Endothelial cell of umbilical vein (primary cell): ENCODE data around the gene PMAIP1. TPM values are rescaled to one million over a fixed set of nuclear protein-coding genes. Genes with fewer than 3 reads are reported as not detected.

ENCODE experiments used
- BruUV-seq: library from RNA; stranded (reverse); fragments of 400-500 nt; replicated peaks from 2 replicates; lab custom pipeline; 2021; lab: Mats Ljungman, UMichigan
- CTCF ChIA-PET: fragments of 300-600, 350-600 bp; sonication (Branson Sonifier 250); formaldehyde crosslinking; loops from one replicate; lab custom pipeline; 2021; ENCODE audit warnings: antibody characterized with exemption, inconsistent platforms; lab: Charles Lee
- POLR2A ChIA-PET: fragments of 300-600, 350-600 bp; sonication (Branson Sonifier 250); formaldehyde crosslinking; loops from one replicate; lab custom pipeline; 2021; ENCODE audit warnings: antibody characterized with exemption, inconsistent platforms; lab: Charles Lee
- DNase-seq: peaks from one replicate; pipeline ENCODE4 v3.0.0-alpha.2; 2011; ENCODE audit warnings: low read depth, low spot score
- FAIRE-seq: peaks from 2 replicates; lab custom pipeline; 2011; peaks lifted over from hg19 to GRCh38; lab: Jason Lieb, UNC
- H2AFZ ChIP-seq: 2 replicates; pipeline ENCODE4 v1.6.0; 2012; ENCODE audit warnings: low read depth, low read length, control low read depth, inconsistent platforms
- H3K27ac ChIP-seq: 2 replicates; pipeline ENCODE4 v1.5.1; 2011; ENCODE audit warnings: low read depth, mild to moderate bottlenecking, control low read depth, low read length, moderate library complexity; ENCODE audit not compliant: insufficient read depth
- H3K27me3 ChIP-seq, 2 experiments: 2 replicates each; pipeline versions ENCODE4 v1.6.0 to v1.6.1; 2011; ENCODE audit warnings: low read length in 2 of 2, mixed read lengths in 1 of 2; ENCODE audit not compliant: control insufficient read depth in 2 of 2, insufficient read depth in 2 of 2
- H3K36me3 ChIP-seq, 2 experiments: 2 replicates in 1 of 2; 3 replicates in 1 of 2; pipeline ENCODE4 v1.5.1; 2011; ENCODE audit warnings: low read length in 2 of 2, mild to moderate bottlenecking in 1 of 2, moderate library complexity in 1 of 2; ENCODE audit not compliant: control insufficient read depth in 2 of 2, insufficient read depth in 2 of 2; ENCODE audit errors: extremely low read depth in 1 of 2
- H3K4me1 ChIP-seq: 3 replicates; pipeline ENCODE4 v1.5.1; 2011; ENCODE audit warnings: mild to moderate bottlenecking, low read length; ENCODE audit not compliant: control insufficient read depth, insufficient read depth; ENCODE audit errors: extremely low read depth
- H3K4me2 ChIP-seq: 2 replicates; pipeline ENCODE4 v1.6.1; 2011; ENCODE audit warnings: low read length, control low read depth, mixed read lengths; ENCODE audit not compliant: insufficient read depth
- H3K4me3 ChIP-seq, 3 experiments: fragments of 200-600 bp in 1 of 3; sonication (generic), shearing (Covaris generic) in 1 of 3; replicated peaks in 1 of 3; 2 replicates each; pipeline ENCODE4 v1.5.1; 2011 to 2016; ENCODE audit warnings: control low read depth in 3 of 3, low read length in 3 of 3, mild to moderate bottlenecking in 2 of 3, inconsistent platforms in 1 of 3, low read depth in 1 of 3, moderate library complexity in 1 of 3; ENCODE audit not compliant: insufficient read depth in 1 of 3
- H3K79me2 ChIP-seq: 2 replicates; pipeline ENCODE4 v1.6.0; 2012; ENCODE audit warnings: low read length, inconsistent platforms; ENCODE audit not compliant: control insufficient read depth, insufficient read depth
- H3K9ac ChIP-seq: replicated peaks from 2 replicates; pipeline ENCODE3; 2011; ENCODE audit warnings: low read length, control low read depth; ENCODE audit not compliant: insufficient read depth; ENCODE audit errors: extremely low read depth
- H3K9me1 ChIP-seq: replicated peaks from 3 replicates; pipeline ENCODE4 v1.6.0; 2011; ENCODE audit warnings: mild to moderate bottlenecking, low read length; ENCODE audit not compliant: control insufficient read depth, insufficient read depth; ENCODE audit errors: extremely low read depth
- H3K9me3 ChIP-seq: replicated peaks from 2 replicates; pipeline ENCODE4 v1.5.1; 2012; ENCODE audit warnings: low read length, inconsistent platforms; ENCODE audit not compliant: control insufficient read depth, insufficient read depth
- H4K20me1 ChIP-seq: replicated peaks from 2 replicates; pipeline ENCODE3; 2011; ENCODE audit warnings: mild to moderate bottlenecking, low read length; ENCODE audit not compliant: control insufficient read depth, insufficient read depth; ENCODE audit errors: extremely low read depth
- CTCF ChIP-seq, 2 donors: IDR thresholded peaks; 1 replicate in 1 of 2; 2 replicates in 1 of 2; pipeline ENCODE4 v1.5.1; 2011; ENCODE audit warnings: low read length in 2 of 2, mild to moderate bottlenecking in 2 of 2, moderate library complexity in 2 of 2, control low read depth in 1 of 2, inconsistent platforms in 1 of 2, low read depth in 1 of 2; ENCODE audit not compliant: insufficient read depth in 1 of 2; ENCODE audit errors: extremely low read depth in 1 of 2
- EZH2 ChIP-seq: IDR thresholded peaks from 2 replicates; pipeline ENCODE4 v1.6.1; 2012; ENCODE audit warnings: borderline replicate concordance, low read depth, mild to moderate bottlenecking, moderate library complexity, low read length, inconsistent platforms; ENCODE audit not compliant: severe bottlenecking
- FOS ChIP-seq: IDR thresholded peaks from 2 replicates; pipeline ENCODE4 v1.6.1; 2011; ENCODE audit warnings: mild to moderate bottlenecking, low read length, moderate library complexity, borderline replicate concordance; ENCODE audit not compliant: insufficient read depth
- GATA2 ChIP-seq: IDR thresholded peaks from 2 replicates; pipeline ENCODE4 v1.7.0; 2011; ENCODE audit warnings: low read depth, mild to moderate bottlenecking, moderate library complexity, mixed read lengths, low read length; ENCODE audit not compliant: insufficient read length, insufficient read depth
- JUN ChIP-seq: IDR thresholded peaks from 2 replicates; pipeline ENCODE4 v1.6.1; 2011; ENCODE audit warnings: borderline replicate concordance, low read depth; ENCODE audit not compliant: insufficient read length, insufficient read depth
- MAX ChIP-seq: IDR thresholded peaks from 2 replicates; pipeline ENCODE4 v1.6.1; 2011; ENCODE audit not compliant: insufficient read depth, insufficient read length
- MYC ChIP-seq: IDR thresholded peaks from one replicate; pipeline ENCODE4 v1.6.1; 2011; ENCODE audit warnings: mild to moderate bottlenecking, low read depth, low read length
- POLR2A ChIP-seq: IDR thresholded peaks from 2 replicates; pipeline ENCODE4 v1.6.1; 2012; ENCODE audit warnings: low read depth, mild to moderate bottlenecking, control low read depth, low read length
- POLR2AphosphoS5 ChIP-seq: IDR thresholded peaks from 2 replicates; pipeline ENCODE4 v1.6.1; 2012; ENCODE audit warnings: low read depth, mild to moderate bottlenecking, control low read depth, low read length, moderate library complexity; ENCODE audit not compliant: insufficient read depth
- dilution Hi-C: fragments of 300-500 bp; cut with MboI; formaldehyde crosslinking; loops from one replicate; pipeline ENCODE4 v1.15.0; 2019; ENCODE audit warnings: low sequenced_read_pairs; ENCODE audit not compliant: extremely low pct_ligation_motif_present
- intact Hi-C: fragments of 100-400 bp; cut with micrococcal nuclease; formaldehyde crosslinking; loops from one replicate; pipeline ENCODE4 v1.10.0; 2022
- polyA plus RNA-seq, 4 experiments: library from polyadenylated mRNA; depleted of rRNA in 3 of 4; stranded (reverse) in 3 of 4; unstranded in 1 of 4; fragments of >200 nt; gene quantifications; 2 replicates each; pipeline versions ENCODE4 v1.2.1 to v1.2.3, GENCODE V29; 2011 to 2012; ENCODE audit warnings: missing spikeins in 1 of 4
- total RNA-seq: library from RNA; stranded (reverse); gene quantifications from 2 replicates; pipeline ENCODE4 v1.2.3, GENCODE V29; 2021

PMAIP1 gene
- total and polyA plus RNA-seq, 2 donors (not counting 3 experiments of a cell fraction or from before 2014, with no cell fraction given) = 7.6 to 11.9 TPM

- H3K4me2 ChIP-seq = peak overlapping the region; percentile 68
- peak overlapping the region; percentile 49 for H3K9ac ChIP-seq
- H3K9me1 ChIP-seq = no peaks in the 10 kb centered on the region
- no peaks in the 10 kb centered on the region for H3K9me3 ChIP-seq
- peak overlapping the region in 1 of 3 experiments; percentile 0 for H3K4me3 ChIP-seq
- H4K20me1 ChIP-seq = no peaks in the 10 kb centered on the region
- no peaks in the 10 kb centered on the region for H3K79me2 ChIP-seq
- dilution Hi-C loops (no loop called here), intact Hi-C loops (loop anchor here (1.0 kb wide), 2 partner anchors 9 to 17 kb away; partner anchors contain the start of gene PMAIP1)
- no peaks in the 10 kb centered on the region for H3K27me3 ChIP-seq
- H3K27ac ChIP-seq = peak overlapping the region; percentile 91
- FAIRE-seq (peak; percentile 98), DNase-seq (peak; percentile 92)
- peaks cover 41% of the 10 kb centered on the region for H3K4me1 ChIP-seq
- BruUV-seq = TSS peak; percentile 68
- POLR2A ChIA-PET = interaction anchor here (0.9 to 3.1 kb wide), 3 partner anchors 8 to 18 kb away, joined by 3 to 60 read pairs (median 3); partner anchors contain the start of gene PMAIP1
- CTCF ChIA-PET = interaction anchor here (0.7 to 2.7 kb wide), 11 partner anchors 8 to 107 kb away, joined by 3 to 14 read pairs (median 5); partner anchors contain the start of gene PMAIP1
- peak; percentile 24 for TF ChIP-seq POLR2AphosphoS5
- no peak for TF ChIP-seq GATA2
- TF ChIP-seq FOS = peak; percentile 73
- peak overlapping the region; percentile 41 for H2AFZ ChIP-seq
- H3K36me3 ChIP-seq = no peaks in the 10 kb centered on the region
These were observed 17.8 kb upstream of the PMAIP1 start for GRCh38 chr18:59881728-59882656.

- dilution Hi-C loops = no loop called here
These were observed 15.4 kb upstream of the PMAIP1 start for GRCh38 chr18:59884351-59884750.

More at GRCh38 chr18:59884351-59884750, 15.4 kb upstream of the PMAIP1 start:
- no peak for FAIRE-seq
- Histone ChIP-seq H3K9ac (no peak overlapping the region), H3K27ac (no peak overlapping the region), H3K9me1 (no peaks in the 10 kb centered on the region), H3K27me3 (no peaks in the 10 kb centered on the region), H3K4me1 (peaks cover 41% of the 10 kb centered on the region), H3K79me2 (no peaks in the 10 kb centered on the region), H2AFZ (no peak overlapping the region), H3K9me3 (no peaks in the 10 kb centered on the region), H4K20me1 (no peaks in the 10 kb centered on the region), H3K4me2 (no peak overlapping the region), H3K4me3 (no peak overlapping the region), H3K36me3 (no peaks in the 10 kb centered on the region)
- TF ChIP-seq POLR2A (no peak), JUN (no peak), FOS (no peak), MAX (no peak), GATA2 (no peak), EZH2 (no peak), MYC (no peak), CTCF (IDR thresholded peaks at IDR 0.05; ENCODE audit: extremely low read depth in 1 of 2, insufficient read depth in 1 of 2, low read depth in 1 of 2, low read length in 2 of 2) (no peak), POLR2AphosphoS5 (no peak)
- intact Hi-C loops = no loop called here
- no peak for DNase-seq
- CTCF ChIA-PET = interaction anchor here (1.0 kb wide), 1 partner anchor 17 kb away, joined by 3 read pairs; no protein-coding TSS in a partner anchor
- no TSS peak for BruUV-seq
- POLR2A ChIA-PET = interaction anchor here (1.2 to 2.7 kb wide), 2 partner anchors 16 to 20 kb away, joined by 3 to 23 read pairs; partner anchors contain the start of gene PMAIP1
